CD4-positive, alpha-beta T cell treated with Interleukin-21 for 1 hour (primary cell): ENCODE results near the gene ZNF669.
"Not testable (repeated sequence)": the region's sequence is repeated elsewhere in the genome, so short reads cannot be mapped to it uniquely, and the experiment has no call there.

ENCODE experiments used
- DNase-seq: peaks from one replicate; pipeline ENCODE4 v3.0.0-alpha.2; 2020

The ZNF669 gene

GRCh38 chr1:247103859-247104591 is at the start of gene ZNF669:
TSS of gene ZNF669 (minus strand) at chr1:247104356. CDS start at chr1:247104199, 157 bp downstream.
- DNase-seq = peak; percentile 93

DNA sequence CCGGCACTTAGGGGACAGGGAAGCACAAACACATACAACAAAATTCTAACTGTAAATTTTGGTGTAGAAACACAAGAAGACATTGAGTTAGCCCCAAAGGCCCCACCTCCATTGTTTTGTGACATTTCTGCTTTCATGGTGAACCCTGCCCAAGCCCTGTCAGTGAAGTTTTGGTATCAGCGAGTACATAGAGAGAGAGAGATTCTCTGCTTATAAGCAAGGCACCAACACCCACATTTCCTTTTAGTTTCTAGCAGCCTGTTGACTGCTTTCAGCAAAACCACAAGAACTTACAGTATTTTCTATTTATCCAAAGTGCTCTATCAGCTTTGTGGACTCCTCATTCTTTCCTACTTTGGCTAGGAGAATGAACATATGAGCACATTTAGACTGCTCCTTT is 43.6 kb upstream of the ZNF669 start:
- no peak for DNase-seq

GRCh38 chr1:247147120-247147519 is 43.0 kb upstream of the ZNF669 start:
- not testable (repeated sequence) for DNase-seq

DNA sequence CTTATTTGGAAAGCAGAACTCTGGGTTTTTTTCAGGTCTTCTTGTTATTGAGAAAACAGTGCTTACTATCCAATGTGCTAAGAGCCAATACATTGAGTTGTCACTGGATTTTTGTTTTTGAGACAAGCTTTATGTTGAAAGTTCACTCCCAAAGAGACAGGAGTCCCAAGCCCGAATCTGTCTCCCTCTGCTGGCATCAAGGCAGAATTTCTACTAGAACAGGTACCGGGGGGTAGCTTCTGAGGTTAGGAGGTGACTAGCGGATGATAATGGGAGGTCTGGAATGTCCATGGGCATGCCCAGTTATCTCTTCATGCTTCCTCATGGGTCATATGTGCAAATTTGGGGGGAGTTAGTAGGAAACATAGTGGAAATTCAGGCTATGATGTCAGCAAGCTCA is 42.5 kb upstream of the ZNF669 start:
- no peak for DNase-seq

DNA sequence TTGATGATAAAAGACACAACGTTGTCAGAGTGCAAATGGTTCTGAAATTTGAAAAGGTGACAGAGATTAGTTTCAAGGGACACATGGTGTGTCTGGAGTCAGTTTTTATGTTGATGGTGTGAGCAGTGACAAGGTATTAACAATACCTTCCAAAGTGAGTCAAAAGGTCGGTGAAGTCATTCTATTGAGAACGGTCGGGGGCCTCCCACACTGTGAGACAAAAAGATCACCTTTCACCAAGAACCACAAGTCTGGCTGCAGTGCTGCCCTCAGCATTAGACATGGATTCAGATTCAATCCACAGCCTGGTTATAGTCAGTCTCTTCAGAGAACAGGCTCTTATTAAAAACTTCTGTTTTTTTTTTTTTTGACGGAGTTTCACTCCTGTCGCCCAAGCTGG is 41.1 kb upstream of the ZNF669 start:
- DNase-seq = no peak

- DNase-seq = not testable (repeated sequence)
Measured at GRCh38 chr1:247139557-247139956, 35.4 kb upstream of the ZNF669 start.

DNA sequence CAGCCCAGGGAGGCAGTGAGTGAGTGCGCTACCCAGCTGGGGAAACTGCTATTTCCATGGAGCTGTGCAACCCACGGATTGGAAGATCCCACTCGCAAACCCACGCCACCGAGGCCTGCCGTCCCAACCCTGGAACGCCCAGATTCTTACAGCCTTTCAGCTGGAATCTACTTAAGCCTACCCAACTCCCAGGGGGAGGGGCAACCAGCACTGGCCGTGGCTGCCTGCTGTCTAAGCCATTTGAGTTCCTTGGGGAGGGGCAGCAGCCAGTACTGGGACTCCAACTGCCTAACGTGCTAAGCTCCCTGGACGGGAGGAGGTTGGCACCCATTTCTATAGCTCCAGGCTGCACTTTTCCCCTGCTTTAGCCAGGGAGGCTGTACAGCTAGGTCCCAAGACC is 27.1 kb upstream of the ZNF669 start:
- no peak for DNase-seq

GRCh38 chr1:247127519-247128282 is 23.5 kb upstream of the ZNF669 start:
- DNase-seq = not testable (repeated sequence)

- DNase-seq = not testable (repeated sequence)
Measured at GRCh38 chr1:247126601-247127000, 22.4 kb upstream of the ZNF669 start.

DNA sequence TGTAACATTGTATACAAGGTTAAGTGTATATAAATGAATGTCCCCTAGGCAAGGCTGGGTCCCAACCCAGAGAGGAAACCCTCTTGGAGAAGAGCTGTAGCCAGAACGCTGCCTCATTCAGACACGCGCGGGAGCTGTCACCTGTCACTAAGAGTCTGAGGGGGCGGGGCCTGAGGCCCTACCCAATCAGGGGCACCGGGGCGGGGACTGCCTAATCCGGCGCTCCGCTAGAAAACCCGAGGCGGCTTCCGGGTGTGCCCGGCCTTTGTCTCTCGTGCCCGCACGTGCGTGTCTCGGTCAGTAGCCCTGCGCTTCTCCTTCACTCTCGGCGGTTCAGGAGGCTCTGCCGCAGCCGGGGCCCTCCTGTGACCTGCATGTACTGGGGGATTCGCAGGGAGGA is 22.0 kb upstream of the ZNF669 start:
- not testable (repeated sequence) for DNase-seq

- DNase-seq = no peak
Measured at GRCh38 chr1:247121382-247121781, 17.2 kb upstream of the ZNF669 start.

- DNase-seq = not testable (repeated sequence)
Measured at GRCh38 chr1:247120408-247120668, 16.2 kb upstream of the ZNF669 start.

DNA sequence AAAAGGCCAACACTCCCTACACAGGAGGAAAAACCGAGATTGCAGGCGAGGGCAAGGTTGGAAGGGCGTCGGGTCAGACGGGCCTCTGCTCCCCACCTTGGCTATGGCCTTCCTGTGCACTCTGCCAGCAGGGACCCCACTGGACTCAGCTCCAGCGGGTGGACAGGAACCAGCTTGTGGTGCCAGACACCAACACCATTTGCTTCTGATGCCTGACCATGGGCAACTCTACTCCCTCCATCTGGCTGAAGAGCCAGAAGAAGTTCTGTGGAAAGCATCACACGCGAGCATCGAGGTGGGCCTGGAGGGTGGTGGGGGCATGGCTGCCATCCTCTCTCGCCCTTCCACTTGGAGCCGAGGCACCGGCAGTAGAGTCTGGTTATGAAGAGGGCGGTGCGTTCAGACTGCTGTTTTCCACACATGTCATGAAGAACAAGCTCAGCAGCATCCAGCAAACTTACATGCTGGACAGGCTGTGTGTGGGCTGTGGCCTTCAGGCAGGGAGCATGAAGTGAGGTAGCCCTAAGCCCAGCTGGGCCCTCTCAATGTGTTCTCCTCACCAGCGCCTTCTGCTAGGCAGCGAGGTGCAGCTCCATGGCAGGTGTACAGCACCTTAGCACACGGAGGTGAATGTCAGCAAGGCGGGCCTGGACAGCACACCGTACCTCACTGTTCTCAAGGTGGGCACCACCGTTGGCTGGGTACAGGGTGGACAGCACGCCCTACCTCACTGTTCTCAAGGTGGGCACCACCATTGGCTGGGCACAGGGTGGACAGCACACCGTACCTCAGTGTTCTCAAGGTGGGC is 15.6 kb upstream of the ZNF669 start:
- DNase-seq = no peak

GRCh38 chr1:247118946-247119446 is 14.8 kb upstream of the ZNF669 start:
- DNase-seq = no peak

GRCh38 chr1:247115545-247115944 is 11.4 kb upstream of the ZNF669 start:
- DNase-seq = no peak

DNA sequence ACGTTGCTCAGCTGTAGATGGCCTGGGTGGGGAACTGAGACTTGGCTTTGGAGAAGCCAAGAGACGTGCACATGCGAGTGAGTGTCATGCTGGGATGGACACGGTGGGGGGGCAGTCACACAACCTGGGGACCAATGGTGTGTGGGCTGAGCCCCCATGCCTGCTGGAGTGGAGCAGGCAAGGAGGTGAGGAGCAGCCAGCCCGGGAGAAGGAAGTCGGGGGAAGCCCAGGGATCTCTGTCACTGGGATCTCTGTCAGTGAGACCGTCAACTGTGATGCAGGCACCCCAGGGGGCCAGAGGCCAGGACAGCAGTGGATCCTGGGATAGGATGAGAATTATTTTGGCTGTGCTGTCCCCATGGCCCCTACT is 11.0 kb upstream of the ZNF669 start:
- no peak for DNase-seq

DNA sequence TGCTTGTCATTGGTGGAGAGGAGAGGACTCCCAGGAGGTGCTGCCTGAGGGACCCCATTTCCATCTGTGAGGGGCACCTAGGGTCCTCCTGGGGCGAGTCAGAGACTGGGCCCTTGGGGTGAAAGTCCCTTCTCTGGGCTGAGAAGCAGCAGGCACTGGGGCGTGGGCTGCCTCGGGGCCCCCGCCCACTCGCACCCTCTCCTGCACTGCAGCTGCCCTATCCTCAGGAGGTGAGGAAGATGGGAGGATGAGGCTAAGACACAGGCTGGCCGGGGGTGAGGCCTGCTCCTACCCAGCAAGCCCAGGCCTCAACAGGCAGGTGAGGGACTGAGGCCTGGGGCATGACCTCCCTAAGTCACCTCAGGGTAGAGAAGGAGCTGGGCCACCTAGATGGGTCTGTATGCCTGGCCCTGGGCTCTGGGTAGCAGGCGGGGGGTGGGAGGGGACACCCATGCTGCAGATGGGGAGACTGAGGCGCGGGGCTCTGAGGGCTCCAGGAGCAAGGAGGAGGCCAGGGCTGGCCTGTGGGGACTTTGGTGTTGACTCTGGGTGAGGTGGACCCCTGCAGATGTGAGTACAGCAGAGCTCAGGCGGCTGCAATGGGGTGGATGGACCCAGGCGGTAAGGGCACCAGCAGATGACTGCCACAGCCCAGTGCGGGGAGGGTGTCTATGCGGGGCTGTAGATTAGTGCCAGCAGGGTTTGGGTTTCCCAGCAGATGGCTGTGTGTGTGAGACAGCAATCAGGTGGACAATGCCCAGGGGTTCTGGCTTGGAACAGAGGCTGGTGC is 10.4 kb upstream of the ZNF669 start:
- no peak for DNase-seq

DNA sequence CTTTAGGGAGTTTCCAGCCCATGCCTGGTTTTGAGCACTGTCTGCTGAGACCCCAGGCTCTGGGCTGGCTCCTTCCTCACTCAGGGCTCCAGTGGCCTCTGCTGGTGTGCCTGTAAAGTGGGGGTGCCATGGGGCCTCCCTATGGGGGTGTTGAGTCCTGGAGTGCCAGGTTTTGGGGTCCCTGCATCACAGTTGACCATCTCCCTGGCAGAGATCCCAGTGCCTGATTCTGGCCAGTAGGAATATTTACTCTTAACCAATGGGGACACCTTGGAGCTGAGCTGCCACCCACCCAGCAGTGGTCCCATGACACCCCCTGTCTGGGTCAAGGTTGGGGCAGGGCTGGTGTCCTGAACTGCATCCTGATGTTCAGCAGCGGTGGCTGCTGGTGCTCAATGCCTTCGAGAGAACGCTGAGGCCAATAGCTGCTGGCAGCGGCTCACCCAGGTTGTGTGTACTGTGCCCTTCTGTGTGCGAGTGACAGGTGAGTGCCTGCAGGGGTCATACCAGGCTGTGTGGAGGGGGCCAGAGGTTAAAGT is 9.6 kb upstream of the ZNF669 start:
- no peak for DNase-seq

GRCh38 chr1:247113094-247113497 is 8.9 kb upstream of the ZNF669 start:
- no peak for DNase-seq

DNA sequence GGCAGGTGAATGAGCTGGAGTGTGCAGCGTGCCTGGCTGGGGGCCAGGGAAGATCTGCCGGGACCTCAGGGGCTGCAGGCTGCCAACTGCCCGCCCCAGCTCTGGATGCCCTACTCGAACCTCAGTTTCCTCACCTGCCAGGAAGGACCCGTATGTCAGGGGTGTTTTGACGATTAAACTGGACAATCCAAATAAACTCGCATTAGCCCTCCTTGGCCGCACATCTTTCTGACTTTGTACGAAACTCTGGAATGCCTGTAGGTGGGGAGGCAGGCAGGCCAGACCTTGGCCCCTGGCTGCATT is 8.3 kb upstream of the ZNF669 start:
- no peak for DNase-seq

GRCh38 chr1:247111700-247112478 is 7.7 kb upstream of the ZNF669 start:
- no peak for DNase-seq

- DNase-seq = no peak
Measured at GRCh38 chr1:247111259-247111699, 7.1 kb upstream of the ZNF669 start.
